Fibroblast of lung (primary cell): ENCODE data around the gene ZNF827. TPM values are rescaled to one million over a fixed set of nuclear protein-coding genes. Genes with fewer than 3 reads are reported as not detected.
A peak's percentile ranks its signal among the peaks of the same experiment; 100 is the strongest.

Source experiments
- DNase-seq, 2 donors: peaks; one replicate each; pipeline versions ENCODE4 v3.0.0 to v3.0.0-alpha.2; 2010; ENCODE audit warnings: low read depth in 2 of 2
- H2AFZ ChIP-seq: 2 replicates; pipeline ENCODE4 v1.5.1; 2012; ENCODE audit warnings: low read length, control low read depth, inconsistent platforms
- H3K27ac ChIP-seq: 2 replicates; pipeline ENCODE4 v1.5.1; 2011; ENCODE audit warnings: low read length, control low read depth; ENCODE audit not compliant: insufficient read depth
- H3K27me3 ChIP-seq: 2 replicates; pipeline ENCODE4 v1.5.1; 2011; ENCODE audit warnings: mild to moderate bottlenecking, low read length; ENCODE audit not compliant: control insufficient read depth, insufficient read depth
- H3K36me3 ChIP-seq: 2 replicates; pipeline ENCODE4 v1.5.1; 2011; ENCODE audit warnings: low read length; ENCODE audit not compliant: control insufficient read depth, insufficient read depth
- H3K4me1 ChIP-seq: 2 replicates; pipeline ENCODE4 v1.5.1; 2011; ENCODE audit warnings: low read length; ENCODE audit not compliant: control insufficient read depth, insufficient read depth; ENCODE audit errors: extremely low read depth
- H3K4me2 ChIP-seq: 2 replicates; pipeline ENCODE4 v1.5.1; 2011; ENCODE audit warnings: low read length, control low read depth; ENCODE audit not compliant: insufficient read depth; ENCODE audit errors: extremely low read depth
- H3K4me3 ChIP-seq, 4 experiments: fragments of 200-600 bp in 1 of 4; sonication (generic) in 1 of 4; replicated peaks in 1 of 4; 2 replicates each; pipeline ENCODE4 v1.5.1; 2011 to 2016; ENCODE audit warnings: low read length in 4 of 4, low read depth in 3 of 4, mild to moderate bottlenecking in 3 of 4, control low read depth in 2 of 4, inconsistent platforms in 1 of 4, mixed read lengths in 1 of 4; ENCODE audit not compliant: insufficient read depth in 1 of 4; ENCODE audit errors: control extremely low read depth in 1 of 4
- H3K79me2 ChIP-seq: 2 replicates; pipeline ENCODE4 v1.5.1; 2012; ENCODE audit warnings: mild to moderate bottlenecking, low read length, inconsistent platforms; ENCODE audit not compliant: control insufficient read depth, insufficient read depth
- H3K9ac ChIP-seq: 2 replicates; pipeline ENCODE4 v1.5.1; 2011; ENCODE audit warnings: mild to moderate bottlenecking, low read length, control low read depth; ENCODE audit not compliant: insufficient read depth
- H3K9me3 ChIP-seq: 2 replicates; pipeline ENCODE4 v1.5.1; 2012; ENCODE audit warnings: low read depth, low read length; ENCODE audit not compliant: control insufficient read depth, insufficient read depth
- H4K20me1 ChIP-seq: 2 replicates; pipeline ENCODE4 v1.5.1; 2011; ENCODE audit warnings: low read length; ENCODE audit not compliant: control insufficient read depth, insufficient read depth; ENCODE audit errors: extremely low read depth
- EZH2 ChIP-seq: IDR thresholded peaks from 2 replicates; pipeline ENCODE4 v1.5.1; 2012; ENCODE audit warnings: low read length, control low read depth, mild to moderate bottlenecking; ENCODE audit errors: missing control alignments
- polyA plus RNA-seq, 2 donors: library from polyadenylated mRNA; depleted of rRNA in 1 of 2; stranded (reverse) in 1 of 2; unstranded in 1 of 2; fragments of >200 nt; gene quantifications; 2 replicates each; pipeline ENCODE4 v1.2.1, GENCODE V29; 2011 to 2012; ENCODE audit warnings: missing spikeins in 1 of 2
- total RNA-seq: library from RNA; depleted of rRNA; stranded (reverse); fragments of >200 nt; gene quantifications from 2 replicates; pipeline ENCODE4 v1.2.1, GENCODE V29; 2014
- TF ChIP-seq, protein P1 (sequence below), 2 donors: IDR thresholded peaks in 1 of 2; conservative IDR thresholded peaks in 1 of 2; 1 replicate in 1 of 2; 2 replicates in 1 of 2; pipeline ENCODE4 v1.5.1; 2011 to 2012; ENCODE audit warnings: low read length in 2 of 2, control low read depth in 1 of 2, inconsistent platforms in 1 of 2, low read depth in 1 of 2, mild to moderate bottlenecking in 1 of 2

The ZNF827 gene
- total and polyA plus RNA-seq, 2 donors (not counting 1 experiment from before 2014, with no cell fraction given) = 5.8 to 7.1 TPM

DNA sequence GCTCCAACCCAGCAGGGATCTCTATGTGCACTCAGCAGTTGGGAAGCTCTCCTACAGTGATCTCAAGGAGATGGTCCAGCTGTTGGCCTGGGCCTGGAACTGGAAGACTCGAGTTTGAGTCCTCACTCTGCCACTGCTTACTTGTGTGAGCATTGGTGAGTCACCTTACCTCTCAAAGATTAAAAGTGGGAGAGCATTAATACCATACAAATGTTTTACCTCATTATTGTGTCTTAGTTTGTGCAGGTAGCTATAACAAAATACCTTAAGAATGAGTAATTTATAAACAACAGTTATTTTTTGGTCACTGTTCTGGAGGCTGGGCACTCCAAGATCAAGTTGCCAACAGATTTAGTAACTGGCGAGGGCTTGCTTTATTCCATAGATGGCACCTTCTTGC is 21.4 kb upstream of the ZNF827 start:
- H3K9ac ChIP-seq = no peak overlapping the region
- H3K4me2 ChIP-seq = no peak overlapping the region
- H3K36me3 ChIP-seq = no peaks in the 10 kb centered on the region
- no peaks in the 10 kb centered on the region for H3K27me3 ChIP-seq
- H3K27ac ChIP-seq = no peak overlapping the region
- no peaks in the 10 kb centered on the region for H3K9me3 ChIP-seq
- no peak overlapping the region for H3K4me3 ChIP-seq
- H4K20me1 ChIP-seq = no peaks in the 10 kb centered on the region
- no peaks in the 10 kb centered on the region for H3K79me2 ChIP-seq
- TF ChIP-seq, protein P1, sequence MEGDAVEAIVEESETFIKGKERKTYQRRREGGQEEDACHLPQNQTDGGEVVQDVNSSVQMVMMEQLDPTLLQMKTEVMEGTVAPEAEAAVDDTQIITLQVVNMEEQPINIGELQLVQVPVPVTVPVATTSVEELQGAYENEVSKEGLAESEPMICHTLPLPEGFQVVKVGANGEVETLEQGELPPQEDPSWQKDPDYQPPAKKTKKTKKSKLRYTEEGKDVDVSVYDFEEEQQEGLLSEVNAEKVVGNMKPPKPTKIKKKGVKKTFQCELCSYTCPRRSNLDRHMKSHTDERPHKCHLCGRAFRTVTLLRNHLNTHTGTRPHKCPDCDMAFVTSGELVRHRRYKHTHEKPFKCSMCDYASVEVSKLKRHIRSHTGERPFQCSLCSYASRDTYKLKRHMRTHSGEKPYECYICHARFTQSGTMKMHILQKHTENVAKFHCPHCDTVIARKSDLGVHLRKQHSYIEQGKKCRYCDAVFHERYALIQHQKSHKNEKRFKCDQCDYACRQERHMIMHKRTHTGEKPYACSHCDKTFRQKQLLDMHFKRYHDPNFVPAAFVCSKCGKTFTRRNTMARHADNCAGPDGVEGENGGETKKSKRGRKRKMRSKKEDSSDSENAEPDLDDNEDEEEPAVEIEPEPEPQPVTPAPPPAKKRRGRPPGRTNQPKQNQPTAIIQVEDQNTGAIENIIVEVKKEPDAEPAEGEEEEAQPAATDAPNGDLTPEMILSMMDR (conservative IDR thresholded peaks at IDR 0.05 in 1 of 2, IDR thresholded peaks at IDR 0.05 in 1 of 2; ENCODE audit: low read depth in 1 of 2, low read length in 2 of 2) = no peak
- no peak for TF ChIP-seq EZH2
- no peak overlapping the region for H2AFZ ChIP-seq
- no peak for DNase-seq
- H3K4me1 ChIP-seq = no peaks in the 10 kb centered on the region

- no peak overlapping the region for H3K4me3 ChIP-seq
- no peak overlapping the region for H3K4me2 ChIP-seq
- H3K9ac ChIP-seq = no peak overlapping the region
- H3K4me1 ChIP-seq = no peaks in the 10 kb centered on the region
- H3K36me3 ChIP-seq = no peaks in the 10 kb centered on the region
- no peaks in the 10 kb centered on the region for H3K79me2 ChIP-seq
- TF ChIP-seq, protein P1 (conservative IDR thresholded peaks at IDR 0.05 in 1 of 2, IDR thresholded peaks at IDR 0.05 in 1 of 2; ENCODE audit: low read depth in 1 of 2, low read length in 2 of 2) = no peak
- no peaks in the 10 kb centered on the region for H3K9me3 ChIP-seq
- no peaks in the 10 kb centered on the region for H3K27me3 ChIP-seq
- no peaks in the 10 kb centered on the region for H4K20me1 ChIP-seq
- DNase-seq = no peak
- no peak overlapping the region for H3K27ac ChIP-seq
- no peak overlapping the region for H2AFZ ChIP-seq
Observed at GRCh38 chr4:145957302-145957701, 18.7 kb upstream of the ZNF827 start.

- peak; percentile 26 to 52 for DNase-seq
Observed at GRCh38 chr4:145956288-145956890, 17.8 kb upstream of the ZNF827 start.

More at GRCh38 chr4:145956288-145956890, 17.8 kb upstream of the ZNF827 start:
- H3K4me3 ChIP-seq = no peak overlapping the region
- no peak overlapping the region for H2AFZ ChIP-seq
- no peak overlapping the region for H3K27ac ChIP-seq
- H3K9ac ChIP-seq = no peak overlapping the region
- H4K20me1 ChIP-seq = no peaks in the 10 kb centered on the region
- no peaks in the 10 kb centered on the region for H3K36me3 ChIP-seq
- no peaks in the 10 kb centered on the region for H3K27me3 ChIP-seq
- no peak overlapping the region for H3K4me2 ChIP-seq
- no peaks in the 10 kb centered on the region for H3K9me3 ChIP-seq
- no peaks in the 10 kb centered on the region for H3K79me2 ChIP-seq
- H3K4me1 ChIP-seq = no peaks in the 10 kb centered on the region
- TF ChIP-seq, protein P1 (conservative IDR thresholded peaks at IDR 0.05 in 1 of 2, IDR thresholded peaks at IDR 0.05 in 1 of 2; ENCODE audit: low read depth in 1 of 2, low read length in 2 of 2) = peak; percentile 71 to 85
- no peak for TF ChIP-seq EZH2
